DMS53 treated with DMSO at 0.1 percent for 48 hours (cell line): ENCODE data around the gene TUG1.

Experiments
- DNase-seq: peaks from one replicate; lab custom pipeline; 2025; ENCODE audit not compliant: unreplicated experiment; lab: John Stamatoyannopoulos, UW

Gene TUG1

DNA sequence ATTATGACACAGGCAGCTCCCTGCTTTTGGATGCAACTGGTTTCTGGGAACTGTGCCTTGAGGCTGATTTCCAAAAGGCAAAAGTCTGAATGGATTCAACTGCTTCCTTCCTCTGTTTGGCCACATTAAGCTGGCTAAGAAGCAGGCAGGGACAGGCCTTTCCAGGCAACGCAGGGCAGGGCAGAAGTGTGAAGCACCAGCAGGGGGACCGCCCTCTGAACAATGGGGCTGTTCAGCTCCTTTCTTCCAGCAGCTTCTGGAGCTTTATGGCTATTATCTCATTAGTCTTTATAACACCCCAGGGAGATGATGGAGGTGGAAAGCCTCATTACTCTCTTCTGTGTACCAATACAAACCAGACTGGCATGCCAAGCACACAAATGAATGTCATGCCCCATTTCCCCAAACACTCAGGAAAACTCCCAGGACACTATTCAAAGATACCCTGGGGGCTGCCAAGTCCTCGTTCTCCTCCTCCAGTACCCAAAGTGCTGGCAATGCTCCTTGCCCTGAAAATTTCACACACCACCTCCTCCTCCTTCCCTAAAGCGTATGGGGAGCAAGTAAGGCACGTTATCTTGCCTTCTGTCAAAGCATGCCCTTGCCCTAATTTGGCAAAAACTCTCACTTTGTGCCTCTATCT, 21.8 kb upstream of the TUG1 start:
- no peak for DNase-seq

DNA sequence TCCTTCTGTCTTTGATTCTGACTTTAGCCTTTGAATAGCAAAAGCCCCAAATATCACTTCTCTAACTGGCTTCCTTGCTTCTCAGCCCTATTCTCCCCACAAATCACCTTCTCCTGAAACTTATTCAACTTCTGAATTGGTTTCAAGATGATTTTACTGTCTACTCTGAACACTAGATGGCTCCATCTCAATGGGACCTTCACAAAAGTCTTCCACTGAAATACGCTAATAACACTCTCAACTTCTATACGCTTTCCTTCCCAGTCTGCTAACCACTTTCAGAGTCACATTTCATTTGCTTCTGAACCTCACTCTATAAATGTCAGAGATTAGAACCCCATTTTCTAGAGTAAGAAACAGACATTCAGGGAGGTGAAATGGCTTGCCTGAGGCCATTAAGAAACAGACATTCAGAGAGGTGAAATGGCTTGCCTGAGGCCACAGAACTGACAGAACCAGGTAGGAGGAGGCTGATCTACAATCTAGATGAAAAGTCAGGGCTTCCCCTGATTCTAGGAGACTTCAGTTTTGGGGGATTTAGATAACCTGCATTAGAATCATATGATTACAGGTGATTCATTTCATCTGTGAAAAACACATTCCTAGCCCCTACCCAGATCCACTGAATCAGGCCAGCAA, 21.1 kb upstream of the TUG1 start:
- DNase-seq, result no peak

DNA sequence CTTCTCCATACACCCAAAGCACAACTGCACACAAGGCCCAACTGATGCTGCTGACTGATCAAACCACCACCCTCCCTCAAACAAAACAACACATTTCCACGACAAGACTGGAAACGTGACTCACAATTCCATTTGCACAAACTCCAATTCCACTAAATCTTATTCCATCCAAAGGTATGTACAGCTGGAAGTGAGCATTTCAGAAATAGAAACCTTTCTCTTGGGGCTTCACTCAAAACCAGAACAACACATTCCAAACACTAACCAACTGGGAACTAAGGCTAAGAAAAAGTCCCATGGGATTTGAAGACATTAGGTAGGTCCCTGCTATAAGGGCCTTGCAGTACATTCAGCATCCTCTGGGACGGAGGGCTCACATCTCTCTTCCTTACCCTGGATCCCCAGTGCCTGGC, 20.1 kb upstream of the TUG1 start:
- no peak for DNase-seq

DNA sequence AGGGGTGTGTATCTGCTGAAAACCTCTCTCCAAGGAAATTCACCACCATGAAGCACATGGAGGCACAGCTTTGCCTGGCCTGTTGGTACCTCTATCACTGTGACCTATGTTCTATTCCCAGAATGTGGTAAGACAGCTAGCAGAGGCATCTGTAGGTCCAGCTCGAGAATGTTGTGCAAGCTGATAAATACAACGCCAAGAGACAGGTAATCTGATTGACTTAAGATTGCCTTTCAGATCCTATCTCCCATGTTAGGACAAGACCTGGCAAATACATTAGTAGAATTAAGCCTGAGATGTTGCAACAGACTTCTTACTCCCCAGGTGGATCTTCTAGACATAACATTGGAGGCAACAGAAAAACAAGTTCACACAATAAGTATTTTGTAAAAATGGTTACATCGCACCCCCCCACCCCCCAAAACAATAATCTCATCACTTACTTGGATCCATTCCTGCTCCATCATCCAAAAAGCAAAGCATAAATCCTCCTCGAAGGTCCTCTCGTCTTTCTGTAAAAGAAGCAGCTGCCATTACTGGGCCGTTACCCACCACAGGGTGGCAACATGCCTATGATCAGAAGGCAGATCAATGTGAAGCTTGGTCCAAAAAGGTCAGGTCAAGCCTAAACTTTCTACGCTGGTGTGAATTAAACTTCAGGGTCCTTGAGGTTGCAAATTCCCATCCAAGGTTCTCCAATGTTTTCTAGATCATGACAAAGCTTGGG, 19.0 kb upstream of the TUG1 start:
- no peak for DNase-seq

DNA sequence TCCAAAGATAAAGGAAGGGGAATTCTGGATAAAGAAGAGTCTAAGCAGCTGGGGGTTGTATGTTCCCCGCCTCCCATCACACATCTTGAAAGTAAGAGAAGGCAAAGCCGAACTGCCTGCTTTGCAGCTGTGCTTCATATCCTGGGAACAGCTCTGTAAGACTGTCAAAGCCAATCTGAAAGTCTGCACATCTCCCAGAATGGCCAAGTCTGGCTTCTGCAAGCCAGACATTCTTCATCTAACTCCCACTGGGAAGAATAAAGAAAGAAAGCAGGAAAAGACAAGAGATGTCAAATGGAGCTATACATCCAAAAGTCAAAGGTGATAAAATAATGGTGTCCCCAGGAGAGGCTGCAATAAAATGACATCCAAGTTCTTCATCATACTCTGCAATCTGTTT, 15.9 kb upstream of the TUG1 start:
- DNase-seq, result no peak

DNA sequence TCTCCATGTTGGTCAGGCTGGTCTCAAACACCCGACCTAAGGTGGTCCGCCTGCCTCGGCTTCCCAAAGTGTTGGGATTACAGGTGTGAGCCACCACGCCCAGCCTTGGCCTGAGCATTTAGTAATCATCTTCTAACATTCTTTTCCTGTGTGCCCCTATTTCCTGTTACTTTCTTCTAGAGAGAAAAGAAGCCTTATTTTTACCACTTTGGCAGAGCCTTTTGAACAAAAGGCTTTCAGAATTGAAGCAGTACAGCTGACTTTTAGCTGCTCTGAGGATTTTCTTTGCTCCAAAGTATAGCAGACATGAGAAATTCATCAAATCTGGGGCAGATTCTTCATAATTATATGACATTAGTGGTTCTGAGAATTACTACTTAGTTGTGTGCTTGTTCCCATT, 13.9 kb upstream of the TUG1 start:
- no peak for DNase-seq

DNA sequence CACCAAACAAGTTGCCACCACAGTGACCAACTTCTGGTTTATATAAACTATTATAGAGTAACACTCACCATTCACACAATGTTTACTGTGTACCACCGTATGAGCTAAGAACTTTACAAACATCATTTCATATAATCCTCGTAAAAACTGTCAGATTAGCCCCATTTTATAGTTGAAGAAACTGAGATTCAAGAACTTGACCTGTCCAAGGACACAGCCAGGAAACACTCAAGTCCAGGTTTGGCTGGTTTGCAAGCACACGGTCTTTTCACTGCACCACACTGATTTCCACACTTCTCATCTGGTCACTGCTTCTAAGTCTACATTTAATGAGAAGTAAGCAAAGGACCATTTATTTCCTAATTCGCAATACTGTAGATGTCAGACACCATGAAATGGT, 4.2 kb upstream of the TUG1 start:
- DNase-seq, result no peak

DNA sequence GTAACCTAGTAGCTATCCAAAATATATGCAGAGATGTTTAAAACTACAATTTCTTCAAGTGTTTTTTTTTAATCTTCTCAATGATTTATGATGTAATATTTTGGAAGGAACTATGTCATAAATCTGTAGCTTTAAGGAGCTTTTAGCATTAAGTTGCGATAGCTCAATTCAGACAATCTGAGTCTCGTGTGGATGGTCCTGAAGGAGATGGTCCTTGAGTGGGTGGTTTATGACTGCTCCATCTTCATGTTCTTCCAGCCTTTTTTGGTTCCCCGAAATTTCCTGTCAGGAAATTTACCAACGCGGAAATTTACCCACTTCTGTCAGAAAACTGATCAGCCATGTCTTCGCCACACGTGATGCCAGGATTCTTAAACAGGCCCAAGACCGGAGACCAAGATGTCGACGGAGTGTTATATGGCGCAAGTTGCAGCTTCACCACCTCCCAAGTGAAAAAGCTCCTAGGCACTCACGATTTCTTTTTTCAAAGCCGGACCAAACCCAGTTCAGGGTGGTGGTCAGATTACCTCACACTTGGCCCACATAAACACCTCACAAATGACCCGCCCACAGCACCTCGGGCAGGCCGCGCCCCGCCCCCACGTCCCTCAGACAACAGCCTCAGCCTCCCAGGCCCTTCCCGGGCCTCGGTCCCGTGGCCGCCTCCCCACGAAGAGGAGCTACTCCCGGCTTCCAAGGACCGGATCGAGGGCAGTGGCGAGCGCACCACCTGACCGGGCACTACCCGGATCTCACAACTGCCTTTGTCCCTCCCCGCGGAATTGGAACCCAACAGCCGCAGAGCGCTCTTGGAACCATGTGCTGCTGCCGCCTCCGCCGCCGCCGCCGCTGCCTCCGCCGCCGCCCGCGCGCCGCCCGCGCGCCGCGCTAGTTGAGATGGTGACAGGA, 796 bp upstream of the TUG1 start, which contains the start of gene MORC2:
MORC2 (minus strand) TSS at position 760 of the 909 bp plus-strand sequence. CDS start 885 bp downstream, outside the sequence.
- DNase-seq, result peak; percentile 18

DNA sequence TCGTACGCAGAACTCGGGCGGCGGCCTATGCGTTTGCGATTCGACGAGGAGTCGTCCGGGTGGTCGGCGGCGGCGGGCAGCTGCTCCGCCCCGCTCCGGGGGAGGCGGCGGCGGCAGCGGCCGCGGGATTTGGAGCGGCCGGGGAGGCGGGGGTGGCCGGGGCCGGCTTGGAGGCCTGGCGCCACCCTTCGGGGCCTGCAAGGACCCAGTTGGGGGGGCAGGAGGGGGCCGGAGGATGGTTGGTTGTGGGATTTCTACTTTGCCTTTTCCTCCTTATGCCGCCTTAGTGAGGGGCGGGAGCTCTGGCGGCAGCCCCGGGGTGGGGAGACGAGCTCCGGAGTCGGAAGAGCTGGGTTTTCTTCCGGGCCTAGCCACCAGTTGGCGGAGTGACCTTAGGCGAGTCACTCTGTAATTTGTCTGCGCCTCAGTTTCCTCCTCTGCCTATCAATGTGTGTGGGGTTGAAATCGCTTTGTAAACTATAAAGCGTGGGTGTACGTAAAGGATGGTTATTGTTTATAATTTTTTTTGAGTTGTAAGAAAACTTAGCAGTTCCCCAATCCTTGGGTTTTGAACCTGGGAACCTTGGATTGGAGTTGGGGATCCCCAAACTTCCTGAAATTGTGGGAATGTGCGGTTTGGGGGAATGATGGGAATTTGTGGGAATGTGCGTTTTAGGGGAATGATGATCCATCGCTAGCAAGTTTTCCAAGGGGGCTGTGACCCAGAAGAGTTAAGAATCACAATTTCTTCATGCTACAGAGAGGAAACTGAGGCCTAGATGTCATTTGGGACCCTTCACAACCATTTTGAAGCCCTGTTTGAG, 679 bp downstream of the TUG1 start:
- DNase-seq, result no peak

DNA sequence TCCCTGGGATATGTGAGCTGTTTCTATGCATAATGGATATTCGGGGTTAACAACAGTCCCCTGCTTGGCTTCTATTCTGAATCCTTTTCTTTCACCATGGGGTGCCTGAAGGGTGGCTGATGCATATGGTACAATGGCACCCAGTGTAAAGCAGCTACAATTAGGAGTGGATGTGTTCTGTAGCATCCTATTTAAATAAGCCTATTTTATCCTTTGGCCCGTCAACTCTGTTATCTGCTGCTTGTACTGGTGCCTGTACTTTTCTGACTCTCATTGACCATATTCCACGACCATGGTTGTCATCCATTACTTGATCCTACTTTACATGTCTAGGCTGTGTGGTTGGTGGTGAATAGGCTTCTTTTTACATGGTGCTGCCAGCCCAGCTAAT, 1.3 kb downstream of the TUG1 start:
- DNase-seq, result no peak

DNA sequence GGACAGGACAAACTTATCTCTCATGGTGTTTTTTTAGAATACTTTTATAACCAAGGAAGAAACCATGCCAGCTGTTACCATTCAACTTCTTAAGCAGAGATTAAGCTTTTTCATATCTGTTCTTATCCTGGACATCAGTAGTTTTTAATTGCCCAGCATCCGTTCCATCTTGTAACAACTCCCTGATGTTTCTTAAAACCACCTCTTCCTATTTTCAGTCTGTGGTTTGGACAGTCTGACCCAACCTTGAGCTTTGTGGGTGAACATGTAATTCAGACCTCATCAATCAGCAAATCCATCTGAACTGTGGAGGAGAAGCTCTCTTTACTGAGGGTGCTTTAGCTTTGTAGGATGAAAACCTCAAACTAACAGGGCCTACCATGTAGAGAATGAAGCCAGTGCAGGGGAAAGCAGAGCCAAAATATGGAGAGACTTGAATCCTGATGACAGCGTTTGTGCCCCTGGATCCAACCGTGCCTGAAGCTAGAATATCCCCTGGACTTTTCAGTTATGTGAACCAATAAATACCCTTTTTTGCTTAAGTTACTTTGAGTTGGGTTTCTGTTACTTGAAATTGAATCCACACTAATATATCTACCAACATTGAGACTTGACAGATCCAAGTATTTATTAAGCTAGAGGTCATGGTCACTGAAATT, 9.4 kb downstream of the TUG1 start:
- no peak for DNase-seq

DNA sequence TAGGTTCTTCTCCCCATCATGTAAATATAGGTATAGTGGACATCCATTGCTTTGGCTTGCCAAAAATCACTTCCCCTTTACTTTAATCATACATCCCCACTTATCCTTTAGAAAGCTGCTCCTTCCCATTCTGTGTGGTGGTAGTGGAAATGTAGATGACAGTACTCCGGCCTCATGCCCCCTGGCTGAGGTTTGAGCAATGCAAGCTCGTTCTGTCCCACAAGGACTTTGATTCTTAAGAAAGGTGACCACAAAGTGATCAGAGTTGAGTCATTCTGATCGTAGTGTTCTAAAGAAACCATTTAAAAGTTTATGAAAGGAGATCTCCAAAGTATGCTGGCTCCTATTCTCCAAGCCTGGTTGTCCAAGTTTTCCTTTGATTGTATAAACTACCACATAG, 10.9 kb downstream of the TUG1 start:
- no peak for DNase-seq

DNA sequence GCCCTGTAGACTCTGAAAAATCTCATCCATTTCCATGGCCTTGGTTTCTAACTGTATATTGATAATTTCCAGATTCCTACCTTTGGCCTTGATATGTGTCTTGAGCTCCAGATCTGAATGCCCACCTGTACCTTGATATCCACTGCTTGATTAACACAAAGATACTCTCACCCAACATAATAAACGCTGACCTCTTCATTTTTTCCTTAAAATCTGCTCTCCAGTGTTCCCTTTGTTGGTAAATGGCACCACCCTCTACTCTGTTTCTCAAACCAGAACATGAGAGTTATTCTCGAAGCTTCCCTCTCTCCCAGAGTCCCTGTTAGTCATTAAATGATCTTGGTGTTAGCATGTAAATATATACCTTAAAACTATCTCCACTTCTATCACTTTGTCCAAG, 13.4 kb downstream of the TUG1 start:
- DNase-seq, result no peak

DNA sequence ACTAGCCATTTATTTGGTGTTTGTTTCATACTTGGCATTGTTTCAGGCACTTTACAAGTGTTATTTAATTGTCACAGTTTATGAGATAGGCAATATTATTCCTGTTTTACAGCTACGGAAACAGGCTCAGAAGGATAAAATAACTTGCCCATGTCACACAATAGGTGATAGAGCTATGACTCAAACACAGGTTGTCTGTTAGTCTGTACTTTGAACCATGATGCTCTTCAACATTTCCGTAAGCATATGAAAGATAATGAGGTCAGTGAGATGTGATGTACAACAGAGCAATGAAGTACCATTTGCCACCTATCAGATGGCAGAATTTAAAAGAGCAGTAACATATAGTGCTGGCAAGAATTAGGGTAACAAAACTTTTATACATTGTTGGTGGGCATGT, 15.3 kb downstream of the TUG1 start:
- DNase-seq, result no peak

DNA sequence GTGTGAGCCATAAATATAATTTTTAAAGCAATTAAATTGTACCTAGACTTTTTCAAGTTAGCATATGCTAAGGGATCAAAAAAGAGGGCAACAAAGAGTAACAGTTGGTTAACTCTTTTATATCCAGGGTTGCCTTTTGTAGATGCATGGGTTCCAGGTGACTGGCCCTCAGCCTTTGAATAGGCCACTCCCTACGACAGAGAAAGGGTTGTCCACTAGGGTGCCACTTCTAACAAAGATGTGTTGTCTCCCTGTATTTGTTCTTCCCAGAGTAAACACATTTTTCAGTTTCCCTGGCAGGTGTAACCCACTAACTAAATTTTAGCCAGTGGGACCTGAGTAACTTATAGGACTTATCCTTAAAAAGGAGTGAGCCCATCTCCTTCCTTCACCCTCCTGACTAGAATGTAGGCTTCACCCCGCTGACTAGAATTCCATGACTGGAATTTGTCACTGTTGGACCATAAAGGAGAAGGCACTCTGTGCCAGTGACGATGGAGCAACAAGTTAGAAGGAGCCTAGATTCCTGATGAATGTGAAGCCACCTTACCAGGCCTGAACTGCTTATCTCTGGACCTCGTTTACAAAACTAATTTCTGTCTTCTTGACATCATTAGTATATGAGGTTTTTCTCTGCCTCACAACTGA, 16.6 kb downstream of the TUG1 start:
- no peak for DNase-seq

DNA sequence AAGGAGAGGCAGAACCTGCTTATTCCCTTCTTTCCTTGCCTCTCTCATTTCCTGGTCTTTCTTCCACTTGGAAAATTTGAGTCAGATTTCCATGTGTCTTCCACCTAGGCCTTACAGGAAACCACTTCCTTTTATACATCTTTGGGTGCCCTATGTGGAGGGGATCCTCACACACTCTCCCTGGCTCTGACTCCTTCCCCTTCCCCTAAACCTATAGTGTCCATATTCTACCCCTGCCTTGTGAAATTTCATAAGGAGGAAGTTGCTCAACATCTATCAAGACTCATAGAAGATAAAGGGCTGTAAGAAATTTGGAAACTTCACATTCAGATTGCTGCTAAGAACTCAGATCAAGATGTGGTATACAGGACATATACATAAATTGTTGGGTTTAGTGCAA, 20.4 kb downstream of the TUG1 start:
- no peak for DNase-seq

DNA sequence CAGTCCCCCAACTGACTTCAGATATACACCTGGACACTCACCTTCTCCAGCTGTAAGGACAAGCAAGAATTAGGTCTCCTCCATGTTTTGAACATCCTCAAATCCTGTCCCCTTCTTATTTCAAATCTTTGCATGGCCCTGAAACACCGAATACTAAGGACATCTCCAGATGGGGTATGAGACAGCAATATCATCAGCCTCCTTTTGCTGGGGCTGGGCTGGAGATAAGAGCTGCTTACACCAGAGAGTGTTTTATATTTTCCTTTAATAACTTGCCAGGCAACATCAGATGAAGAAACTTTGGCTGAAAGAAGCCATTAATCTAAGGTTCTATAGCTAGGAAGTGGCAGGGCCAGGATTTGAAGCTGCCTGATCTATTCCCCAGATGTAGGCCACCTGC, 21.6 kb downstream of the TUG1 start:
- DNase-seq, result no peak

DNA sequence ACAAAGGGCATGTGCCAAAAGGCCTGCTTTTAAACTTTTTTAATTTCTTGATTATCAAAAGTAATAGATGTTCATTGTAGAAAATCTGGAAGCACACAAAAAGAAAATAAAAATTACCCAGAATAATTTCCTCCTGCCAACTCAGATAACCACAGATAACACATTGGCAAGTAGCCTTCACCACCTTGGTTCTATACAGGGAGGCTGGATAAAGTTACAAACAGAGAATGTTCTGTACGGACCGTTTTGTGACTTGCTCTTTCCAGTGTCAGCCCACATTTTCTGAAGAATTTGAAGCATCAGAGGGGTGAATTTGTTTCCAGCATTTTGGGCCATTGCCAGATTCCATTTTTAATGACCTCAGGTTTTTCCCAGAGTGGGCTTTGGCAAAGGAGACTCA, 23.5 kb downstream of the TUG1 start:
- no peak for DNase-seq

DNA sequence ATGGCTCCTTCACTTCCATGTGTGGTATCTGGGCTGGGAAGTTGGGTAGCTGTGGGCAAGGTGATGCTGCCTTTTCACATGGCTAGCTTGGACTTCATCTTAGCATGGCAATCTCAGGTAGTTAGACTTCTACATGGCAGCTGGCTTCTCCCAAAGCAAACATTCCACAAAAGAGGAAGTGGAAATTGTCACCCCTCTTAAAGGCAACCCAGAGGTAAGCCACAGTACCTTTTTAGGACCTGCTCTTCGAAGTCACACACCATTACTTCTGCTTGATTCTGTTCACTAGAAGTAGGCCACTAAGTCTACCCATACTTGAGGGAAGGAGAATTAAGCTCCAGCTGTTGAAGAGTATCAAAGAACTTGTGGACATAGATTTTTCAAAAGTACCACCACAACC, 25.9 kb downstream of the TUG1 start:
- DNase-seq, result no peak

DNA sequence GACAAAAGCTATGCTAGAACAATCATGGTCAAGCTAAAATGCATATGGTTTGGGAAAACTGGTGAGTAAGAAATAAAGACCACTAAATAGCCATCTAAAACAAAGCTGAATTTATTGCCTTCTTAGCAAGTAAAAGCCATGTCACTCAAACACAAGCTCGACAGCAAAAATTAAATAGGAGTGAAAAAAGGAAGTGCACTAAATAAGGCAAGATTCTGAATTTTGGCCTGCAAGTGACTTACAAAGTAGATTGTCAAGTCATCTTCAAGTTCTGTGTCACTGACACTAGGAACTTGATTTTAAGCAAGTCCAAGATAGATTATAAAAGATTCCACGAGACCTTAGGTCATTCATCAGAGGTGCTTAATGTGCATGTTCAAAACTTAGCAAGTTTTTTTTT, 27.4 kb downstream of the TUG1 start:
- no peak for DNase-seq
